SK-N-SH (cell line): Measurements from ENCODE around the gene GMEB1.

Experiments
- CTCF ChIP-seq: fragments of 200-600 bp; sonication (generic); IDR thresholded peaks from 2 replicates; pipeline ENCODE4 v1.6.1; 2017; ENCODE audit warnings: antibody characterized with exemption, mild to moderate bottlenecking, moderate library complexity
- EP300 ChIP-seq, 2 experiments: IDR thresholded peaks; 2 replicates each; pipeline versions ENCODE4 v1.4.0 to v1.6.1; 2012; ENCODE audit warnings: borderline replicate concordance in 1 of 2, low read depth in 1 of 2, low read length in 1 of 2
- MAX ChIP-seq: IDR thresholded peaks from 2 replicates; pipeline ENCODE4 v1.4.0; 2012; ENCODE audit warnings: low read depth
- MXI1 ChIP-seq: IDR thresholded peaks from 2 replicates; pipeline ENCODE4 v1.6.1; 2012; ENCODE audit warnings: mild to moderate bottlenecking, low read depth, low read length, improper control_type of control experiment
- NFIC ChIP-seq: IDR thresholded peaks from 2 replicates; pipeline ENCODE4 v1.4.0; 2012; ENCODE audit warnings: borderline replicate concordance
- REST ChIP-seq: IDR thresholded peaks from 2 replicates; pipeline ENCODE4 v1.6.1; 2012; ENCODE audit warnings: mild to moderate bottlenecking, low read depth, low read length, moderate library complexity
- TAF1 ChIP-seq: IDR thresholded peaks from 2 replicates; pipeline ENCODE4 v1.6.1; 2012; ENCODE audit warnings: low read depth, mild to moderate bottlenecking, low read length, moderate library complexity, borderline replicate concordance
- TEAD4 ChIP-seq: IDR thresholded peaks from 2 replicates; pipeline ENCODE4 v1.4.0; 2012; ENCODE audit warnings: mild to moderate bottlenecking, borderline replicate concordance; ENCODE audit not compliant: insufficient read depth

GRCh38 chr1:28682840-28683239 is 14.3 kb downstream of the GMEB1 start:
- no peak for TF ChIP-seq TEAD4
- no peak for TF ChIP-seq TAF1
- no peak for TF ChIP-seq MAX
- TF ChIP-seq CTCF, result no peak
- no peak for TF ChIP-seq REST
- TF ChIP-seq EP300 (IDR thresholded peaks at IDR 0.05; ENCODE audit: borderline replicate concordance in 1 of 2, low read depth in 1 of 2, low read length in 1 of 2), result no peak
- TF ChIP-seq NFIC, result no peak
- no peak for TF ChIP-seq MXI1
